WTC11 (cell line): Measurements from ENCODE around the gene ALPI. TPM values are rescaled to one million over a fixed set of nuclear protein-coding genes. Genes with fewer than 3 reads are reported as not detected.
"Not testable (repeated sequence)": the region's sequence is repeated elsewhere in the genome, so short reads cannot be mapped to it uniquely, and the experiment has no call there.

Source experiments
- ATAC-seq: fragments of 200-7000 bp; cut with Tn5 transposase; 2 replicates; pipeline ENCODE4 v1.10.0; 2021; ENCODE audit warnings: mild to moderate bottlenecking, moderate library complexity
- CTCF ChIA-PET: fragments of 300-600 bp; sonication (Branson Sonifier 250); formaldehyde crosslinking; loops from one replicate; lab custom pipeline; 2021; ENCODE audit warnings: antibody characterized with exemption; lab: Charles Lee
- POLR2A ChIA-PET: fragments of 350-600 bp; sonication (Branson Sonifier 250); formaldehyde crosslinking; loops from one replicate; lab custom pipeline; 2021; ENCODE audit warnings: antibody characterized with exemption; lab: Charles Lee
- DNase-seq: peaks from one replicate; pipeline ENCODE4 v3.0.0; 2021; ENCODE audit warnings: low spot score
- H3K27ac Mint-ChIP-seq: 2 replicates; pipeline ENCODE4 v1.8.0; 2021; ENCODE audit warnings: mixed read lengths
- H3K27me3 Mint-ChIP-seq: 2 replicates; pipeline ENCODE4 v1.8.0; 2021; ENCODE audit warnings: low read depth, mild to moderate bottlenecking, moderate library complexity, mixed read lengths
- H3K36me3 Mint-ChIP-seq: 2 replicates; pipeline ENCODE4 v1.8.0; 2021; ENCODE audit warnings: mixed read lengths
- H3K4me1 Mint-ChIP-seq: 2 replicates; pipeline ENCODE4 v1.8.0; 2022; ENCODE audit warnings: mixed read lengths
- H3K4me3 Mint-ChIP-seq: 2 replicates; pipeline ENCODE4 v1.8.0; 2021; ENCODE audit warnings: mild to moderate bottlenecking, moderate library complexity, mixed read lengths
- H3K9me3 Mint-ChIP-seq: 2 replicates; pipeline ENCODE4 v1.8.0; 2021; ENCODE audit warnings: mixed read lengths
- ATF2 ChIP-seq: sonication (generic); formaldehyde crosslinking; IDR thresholded peaks from 2 replicates; pipeline ENCODE4 v1.8.1; 2022; ENCODE audit warnings: low read depth, missing genetic modification reagents, borderline replicate concordance
- CTCF ChIP-seq: fragments of 200-600 bp; IDR thresholded peaks from 2 replicates; pipeline ENCODE4 v1.8.0; 2022; ENCODE audit warnings: antibody characterized with exemption
- JUN ChIP-seq: sonication (generic); formaldehyde crosslinking; IDR thresholded peaks from 2 replicates; pipeline ENCODE4 v1.8.0; 2023; ENCODE audit warnings: mild to moderate bottlenecking, missing genetic modification reagents
- MAX ChIP-seq: sonication (generic); formaldehyde crosslinking; IDR thresholded peaks from 2 replicates; pipeline ENCODE4 v1.8.0; 2022; ENCODE audit warnings: mild to moderate bottlenecking, missing genetic modification reagents
- NFE2L1 ChIP-seq: sonication (generic); formaldehyde crosslinking; IDR thresholded peaks from 2 replicates; pipeline ENCODE4 v1.8.1; 2023; ENCODE audit warnings: missing genetic modification reagents
- USF2 ChIP-seq: sonication (generic); formaldehyde crosslinking; IDR thresholded peaks from 2 replicates; pipeline ENCODE4 v1.8.1; 2023; ENCODE audit warnings: mild to moderate bottlenecking, missing genetic modification reagents, moderate library complexity
- ZNF396 ChIP-seq: fragments of 250-450 bp; sonication (Bioruptor Pico); IDR thresholded peaks from 2 replicates; pipeline ENCODE4 v1.8.0; 2021; ENCODE audit warnings: mild to moderate bottlenecking, moderate library complexity, borderline replicate concordance
- ZNF423 ChIP-seq: fragments of 250-450 bp; sonication (Bioruptor Pico); IDR thresholded peaks from 2 replicates; pipeline ENCODE4 v2.1.2; 2022; ENCODE audit warnings: mild to moderate bottlenecking, moderate library complexity
- total RNA-seq: library from RNA; stranded (reverse); gene quantifications from 3 replicates; pipeline ENCODE4 v1.2.3, GENCODE V29; 2021

The ALPI gene
- total RNA-seq, 1 experiment from 2014 or later = not detected

- not testable (repeated sequence) for H3K4me1 Mint-ChIP-seq, ATAC-seq, H3K27me3 Mint-ChIP-seq, H3K27ac Mint-ChIP-seq, H3K36me3 Mint-ChIP-seq, H3K9me3 Mint-ChIP-seq, DNase-seq
- CTCF ChIA-PET = interaction anchor here (0.7 to 2.0 kb wide), 11 partner anchors 17 to 107 kb away, joined by 3 to 42 read pairs (median 4); partner anchors contain the start of genes CHRND and PRSS56
- TF ChIP-seq MAX = 0 out of 2 replicates have a peak, but pooled peaks have one; percentile 6
- TF ChIP-seq, all 79 proteins: peak for 1; not testable (repeated sequence) for 78
- POLR2A ChIA-PET, H3K4me3 Mint-ChIP-seq: not testable (repeated sequence)
Observed at GRCh38 chr2:232443669-232444408, 12.1 kb upstream of the ALPI start.

GRCh38 chr2:232444409-232445148 is 11.4 kb upstream of the ALPI start:
- Mint-ChIP-seq H3K27ac (no peak overlapping the region), H3K36me3 (no peaks in the 10 kb centered on the region), H3K4me3 (no peak overlapping the region), H3K4me1 (peaks cover 6% of the 10 kb centered on the region), H3K9me3 (no peaks in the 10 kb centered on the region), H3K27me3 (no peaks in the 10 kb centered on the region; the same call in 1 of the 2 replicates)
- ATAC-seq (peak; percentile 15), DNase-seq (peak; percentile 71)
- ChIA-PET CTCF (interaction anchor here (0.5 to 2.0 kb wide), 17 partner anchors 17 to 527 kb away, joined by 3 to 42 read pairs (median 3); partner anchors contain the start of genes CHRND and PRSS56), POLR2A (no interaction called here)
- TF ChIP-seq ATF2 (no peak), ZNF423 (CRISPR knock-in tag) (peak; percentile 86), CTCF (peak; percentile 42), NFE2L1 (CRISPR knock-in tag) (peak; percentile 99), JUN (CRISPR knock-in tag) (no peak), ZNF396 (CRISPR knock-in tag) (no peak), USF2 (CRISPR knock-in tag) (peak; percentile 29; the same call in 1 of the 2 replicates)

- H3K4me3 Mint-ChIP-seq, DNase-seq, H3K27me3 Mint-ChIP-seq, H3K4me1 Mint-ChIP-seq, ATAC-seq, H3K9me3 Mint-ChIP-seq, POLR2A ChIA-PET, H3K27ac Mint-ChIP-seq, H3K36me3 Mint-ChIP-seq: not testable (repeated sequence)
- CTCF ChIA-PET = interaction anchor here (0.5 to 6.0 kb wide), 15 partner anchors 18 to 528 kb away, joined by 3 to 104 read pairs (median 4); partner anchors contain the start of genes CHRND and PRSS56
Observed at GRCh38 chr2:232445149-232445885, 10.6 kb upstream of the ALPI start.

- H3K9me3 Mint-ChIP-seq, DNase-seq, H3K27ac Mint-ChIP-seq, H3K27me3 Mint-ChIP-seq, H3K4me1 Mint-ChIP-seq, H3K4me3 Mint-ChIP-seq, H3K36me3 Mint-ChIP-seq: not testable (repeated sequence)
- peak; percentile 47 for TF ChIP-seq CTCF
- CTCF ChIA-PET = interaction anchor here (0.5 to 6.0 kb wide), 15 partner anchors 9 to 120 kb away, joined by 3 to 104 read pairs (median 4); partner anchors contain the start of genes CHRND and PRSS56
- POLR2A ChIA-PET = interaction anchor here (0.6 kb wide), 1 partner anchor 75 kb away, joined by 3 read pairs; no protein-coding TSS in a partner anchor
- peak; percentile 84 for ATAC-seq
Observed at GRCh38 chr2:232446266-232446777, 9.6 kb upstream of the ALPI start.
